ENCODE results near the gene PDXP. TPM values are rescaled to one million over a fixed set of nuclear protein-coding genes. Genes with fewer than 3 reads are reported as not detected.

Gene PDXP
- total and polyA plus RNA-seq, 2 of the 13 experiments (the other 11 are each of a cell fraction or from before 2014, with no cell fraction given) = 58.2 to 70.6 TPM

GRCh38 chr22:37675930-37676735, 17.6 kb downstream of the PDXP start:
- Histone ChIP-seq H3K9me3 (ENCODE audit: low read length) (no peaks in the 10 kb centered on the region), H3K4me3 (replicated peaks in 1 of 3; ENCODE audit: insufficient read depth in 1 of 3, low read depth in 2 of 3, low read length in 3 of 3) (peak overlapping the region; percentile 57 to 71 (median 59)), H3K4me1 (ENCODE audit: insufficient read depth, low read length) (peaks cover 46% of the 10 kb centered on the region), H3K79me2 (ENCODE audit: insufficient read depth, low read length) (no peaks in the 10 kb centered on the region), H2AFZ (ENCODE audit: low read length) (no peak overlapping the region), H3K27me3 (ENCODE audit: control insufficient read depth in 1 of 2, insufficient read depth in 2 of 2, low read length in 2 of 2) (no peaks in the 10 kb centered on the region), H3K9ac (ENCODE audit: insufficient read depth, low read depth, low read length) (peak overlapping the region; percentile 71), H4K20me1 (ENCODE audit: insufficient read depth, low read length) (no peaks in the 10 kb centered on the region), H3K27ac (ENCODE audit: extremely low read length, insufficient read depth, low read length) (peak overlapping the region; percentile 33), H3K36me3 (replicated peaks in 1 of 2; ENCODE audit: control insufficient read depth in 1 of 2, insufficient read depth in 2 of 2, low read length in 2 of 2) (peaks cover 0 to 2% of the 10 kb centered on the region in 2 experiments; a peak in 1 of 5 replicates), H3K4me2 (ENCODE audit: low read depth, low read length) (peak overlapping the region; percentile 96)
- ChIA-PET POLR2A (interaction anchor here (1.1 to 6.0 kb wide), 4 partner anchors 9 to 68 kb away, joined by 4 to 120 read pairs (median 20); partner anchors contain the start of genes NOL12 and PDXP), CTCF (ENCODE audit: low intra/inter-chr PET ratio, low total read pairs) (no interaction called here)
- TF ChIP-seq SALL1 (CRISPR knock-in tag; IDR thresholded peaks at IDR 0.05) (no peak), ZNF652 (CRISPR knock-in tag; IDR thresholded peaks at IDR 0.05; ENCODE audit: borderline replicate concordance, low read depth) (peak; percentile 61; the same call in 1 of the 2 replicates), AGO2 (optimal IDR thresholded peaks at IDR 0.05; ENCODE audit: low read depth, low read length) (peak; percentile 7), YEATS4 (CRISPR knock-in tag; IDR thresholded peaks at IDR 0.05; ENCODE audit: borderline replicate concordance) (0 out of 2 replicates have a peak, but pooled peaks have one; percentile 3), HNRNPL (IDR thresholded peaks at IDR 0.05; ENCODE audit: low read depth, low read length) (peak; percentile 77), ZNF609 (CRISPR knock-in tag; IDR thresholded peaks at IDR 0.05; ENCODE audit: borderline replicate concordance) (no peak), CHD2 (IDR thresholded peaks at IDR 0.05; ENCODE audit: low read depth, low read length) (no peak), TSC22D2 (CRISPR knock-in tag; IDR thresholded peaks at IDR 0.05; ENCODE audit: borderline replicate concordance) (no peak), EEA1 (CRISPR knock-in tag; IDR thresholded peaks at IDR 0.05; ENCODE audit: borderline replicate concordance) (no peak), MXD1 (CRISPR knock-in tag; IDR thresholded peaks at IDR 0.05) (no peak), PRMT3 (CRISPR knock-in tag; IDR thresholded peaks at IDR 0.05; ENCODE audit: borderline replicate concordance, low read depth) (no peak), CERS6 (CRISPR knock-in tag; IDR thresholded peaks at IDR 0.05) (no peak), BCL3 (CRISPR knock-in tag; IDR thresholded peaks at IDR 0.05) (no peak), ZMYM3 (CRISPR knock-in tag; IDR thresholded peaks at IDR 0.05) (0 out of 2 replicates have a peak, but pooled peaks have one; percentile 23)
- WGBS (ENCODE audit: low lambda C conversion rate) = 5% methylated on average over 12 of the region's 17 CpGs
- intact Hi-C loops (cut with micrococcal nuclease; ENCODE audit: unreplicated experiment) (no loop called here), in situ Hi-C loops (cut with HindIII; ENCODE audit: extremely low pct_ligation_motif_present, low pct_unique_long_range_greater_than_20kb) (no loop called here)
- peak; percentile 17 for ATAC-seq
- FAIRE-seq = no peak
- no peak for DNase-seq (ENCODE audit: low spot score)
- TSS peak; percentile 64 for BruUV-seq (replicated peaks)

All from HepG2 (cell line).